Testis (tissue), 2 donors: Measurements from ENCODE around the gene NACC2.

ENCODE experiments used
- POLR2A ChIP-seq: fragments of 450-650 bp; IDR thresholded peaks from one replicate; pipeline ENCODE4 v1.6.1; 2017; ENCODE audit warnings: antibody characterized with exemption, mild to moderate bottlenecking, moderate library complexity
- TF ChIP-seq, protein P1 (sequence below), 3 experiments: fragments of 450-650 bp in 2 of 3; fragments of 200-600 bp in 1 of 3; sonication (generic) in 1 of 3; IDR thresholded peaks; one replicate each; pipeline ENCODE4 v1.5.1; 2016 to 2019; ENCODE audit warnings: antibody characterized with exemption in 3 of 3, mild to moderate bottlenecking in 2 of 3, moderate library complexity in 1 of 3

DNA sequence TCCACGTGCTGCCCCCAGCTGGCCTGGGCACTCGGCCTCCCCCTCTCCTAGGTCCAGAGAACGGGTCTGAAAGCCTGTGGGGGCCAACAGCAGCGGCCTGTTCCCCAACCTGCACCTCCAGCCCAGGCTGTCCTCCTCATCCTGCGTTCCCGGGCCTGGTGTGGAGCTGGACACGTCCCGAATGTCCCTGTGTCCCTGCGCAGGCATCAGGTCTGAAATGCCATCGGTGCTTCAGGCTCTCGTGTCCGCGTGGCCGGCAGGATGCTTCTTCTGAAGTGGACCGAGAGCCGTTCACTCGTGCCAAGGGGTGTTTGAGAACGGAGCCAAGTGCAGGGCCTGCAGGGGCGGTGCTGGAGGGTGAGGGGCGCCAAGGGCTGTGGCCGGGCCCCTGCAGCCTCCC is 109.2 kb downstream of the NACC2 start:
- TF ChIP-seq, protein P1, sequence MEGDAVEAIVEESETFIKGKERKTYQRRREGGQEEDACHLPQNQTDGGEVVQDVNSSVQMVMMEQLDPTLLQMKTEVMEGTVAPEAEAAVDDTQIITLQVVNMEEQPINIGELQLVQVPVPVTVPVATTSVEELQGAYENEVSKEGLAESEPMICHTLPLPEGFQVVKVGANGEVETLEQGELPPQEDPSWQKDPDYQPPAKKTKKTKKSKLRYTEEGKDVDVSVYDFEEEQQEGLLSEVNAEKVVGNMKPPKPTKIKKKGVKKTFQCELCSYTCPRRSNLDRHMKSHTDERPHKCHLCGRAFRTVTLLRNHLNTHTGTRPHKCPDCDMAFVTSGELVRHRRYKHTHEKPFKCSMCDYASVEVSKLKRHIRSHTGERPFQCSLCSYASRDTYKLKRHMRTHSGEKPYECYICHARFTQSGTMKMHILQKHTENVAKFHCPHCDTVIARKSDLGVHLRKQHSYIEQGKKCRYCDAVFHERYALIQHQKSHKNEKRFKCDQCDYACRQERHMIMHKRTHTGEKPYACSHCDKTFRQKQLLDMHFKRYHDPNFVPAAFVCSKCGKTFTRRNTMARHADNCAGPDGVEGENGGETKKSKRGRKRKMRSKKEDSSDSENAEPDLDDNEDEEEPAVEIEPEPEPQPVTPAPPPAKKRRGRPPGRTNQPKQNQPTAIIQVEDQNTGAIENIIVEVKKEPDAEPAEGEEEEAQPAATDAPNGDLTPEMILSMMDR (IDR thresholded peaks at IDR 0.05): no peak
- TF ChIP-seq POLR2A: no peak
